ENCODE data around the gene FSTL5.

The FSTL5 gene

GRCh38 chr4:161920304-161921052 lies 243.3 kb downstream of the FSTL5 start:
- TF ChIP-seq CTCF (IDR thresholded peaks at IDR 0.05; ENCODE audit: low read depth, low read length, poor library complexity, severe bottlenecking) (no peak), EZH2phosphoT487 (IDR thresholded peaks at IDR 0.05; ENCODE audit: borderline replicate concordance, low read length) (no peak)
- Histone ChIP-seq H3K27me3 (ENCODE audit: control insufficient read depth, low read length) (no peaks in the 10 kb centered on the region), H3K4me1 (ENCODE audit: control insufficient read depth, low read length) (no peaks in the 10 kb centered on the region), H3K36me3 (ENCODE audit: control insufficient read depth, low read length) (no peaks in the 10 kb centered on the region), H3K9me2 (replicated peaks; ENCODE audit: control insufficient read depth, low read length) (no peaks in the 10 kb centered on the region), H3K9me3 (ENCODE audit: control insufficient read depth, insufficient read depth, low read length) (no peaks in the 10 kb centered on the region), H3F3A (ENCODE audit: control insufficient read depth, insufficient read depth) (no peaks in the 10 kb centered on the region), H3K4me3 (ENCODE audit: low read length) (no peak overlapping the region), H3K4me2 (ENCODE audit: low read length) (no peak overlapping the region), H4K20me1 (ENCODE audit: control insufficient read depth, insufficient read depth, low read depth, low read length) (no peaks in the 10 kb centered on the region), H3K27ac (ENCODE audit: low read depth, low read length) (no peak overlapping the region), H3K79me2 (ENCODE audit: control insufficient read depth, low read length) (no peaks in the 10 kb centered on the region)

DNA sequence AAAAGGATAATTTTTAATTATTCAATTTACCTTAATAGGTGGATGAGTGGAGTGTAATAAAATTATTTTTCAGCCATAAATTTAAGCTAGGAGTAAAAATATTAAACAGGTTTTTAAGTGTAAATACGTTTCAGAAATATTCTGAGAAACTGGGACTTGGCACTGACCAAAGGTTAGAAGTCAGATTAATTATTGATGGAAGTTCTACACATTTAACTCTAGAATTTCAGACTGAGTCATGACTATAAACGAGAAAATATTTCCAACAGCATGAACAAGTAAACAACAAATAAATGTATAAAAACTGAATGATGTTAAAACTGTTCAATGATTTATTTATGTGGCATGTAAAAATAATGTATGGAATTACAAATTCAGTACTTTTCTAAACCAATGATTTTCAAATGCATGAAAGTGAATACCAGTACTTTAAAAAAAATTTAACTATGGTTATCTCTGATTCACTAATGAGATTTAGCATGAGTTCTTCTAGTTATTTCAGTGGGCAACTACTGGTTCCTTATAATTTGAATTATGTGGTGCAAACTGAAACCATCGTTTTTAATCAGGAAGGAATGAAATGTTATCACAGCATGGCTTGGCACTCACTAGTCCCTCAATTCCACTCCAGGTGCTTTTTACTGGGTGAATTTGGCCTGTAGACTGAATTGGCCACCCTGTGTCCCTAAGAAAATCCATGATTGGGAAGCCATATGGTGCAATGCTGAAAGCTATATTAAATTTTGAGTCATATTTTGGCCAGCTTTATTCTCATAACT lies 244.2 kb downstream of the FSTL5 start:
- H3K9me2 ChIP-seq (replicated peaks; ENCODE audit: control insufficient read depth, low read length) = no peaks in the 10 kb centered on the region
- no peaks in the 10 kb centered on the region for H3K79me2 ChIP-seq (ENCODE audit: control insufficient read depth, low read length)
- H3K36me3 ChIP-seq (ENCODE audit: control insufficient read depth, low read length) = no peaks in the 10 kb centered on the region
- no peak for TF ChIP-seq EZH2phosphoT487 (IDR thresholded peaks at IDR 0.05; ENCODE audit: borderline replicate concordance, low read length)
- no peak for TF ChIP-seq CTCF (IDR thresholded peaks at IDR 0.05; ENCODE audit: low read depth, low read length, poor library complexity, severe bottlenecking)
- no peak overlapping the region for H3K4me2 ChIP-seq (ENCODE audit: low read length)
- H3K4me3 ChIP-seq (ENCODE audit: low read length) = no peak overlapping the region
- H3K4me1 ChIP-seq (ENCODE audit: control insufficient read depth, low read length) = no peaks in the 10 kb centered on the region
- H3F3A ChIP-seq (ENCODE audit: control insufficient read depth, insufficient read depth) = no peaks in the 10 kb centered on the region
- no peaks in the 10 kb centered on the region for H4K20me1 ChIP-seq (ENCODE audit: control insufficient read depth, insufficient read depth, low read depth, low read length)
- no peaks in the 10 kb centered on the region for H3K27me3 ChIP-seq (ENCODE audit: control insufficient read depth, low read length)
- H3K9me3 ChIP-seq (ENCODE audit: control insufficient read depth, insufficient read depth, low read length) = no peaks in the 10 kb centered on the region
- H3K27ac ChIP-seq (ENCODE audit: low read depth, low read length) = no peak overlapping the region

- Histone ChIP-seq H3K4me2 (ENCODE audit: low read length) (no peak overlapping the region), H4K20me1 (ENCODE audit: control insufficient read depth, insufficient read depth, low read depth, low read length) (no peaks in the 10 kb centered on the region), H3K79me2 (ENCODE audit: control insufficient read depth, low read length) (no peaks in the 10 kb centered on the region), H3K9me2 (replicated peaks; ENCODE audit: control insufficient read depth, low read length) (no peaks in the 10 kb centered on the region), H3K36me3 (ENCODE audit: control insufficient read depth, low read length) (no peaks in the 10 kb centered on the region), H3K27me3 (ENCODE audit: control insufficient read depth, low read length) (no peaks in the 10 kb centered on the region), H3F3A (ENCODE audit: control insufficient read depth, insufficient read depth) (no peaks in the 10 kb centered on the region), H3K9me3 (ENCODE audit: control insufficient read depth, insufficient read depth, low read length) (no peaks in the 10 kb centered on the region), H3K4me3 (ENCODE audit: low read length) (no peak overlapping the region), H3K27ac (ENCODE audit: low read depth, low read length) (no peak overlapping the region), H3K4me1 (ENCODE audit: control insufficient read depth, low read length) (no peaks in the 10 kb centered on the region)
- TF ChIP-seq CTCF (IDR thresholded peaks at IDR 0.05; ENCODE audit: low read depth, low read length, poor library complexity, severe bottlenecking) = no peak
- no peak for TF ChIP-seq EZH2phosphoT487 (IDR thresholded peaks at IDR 0.05; ENCODE audit: borderline replicate concordance, low read length)
Observed at GRCh38 chr4:161916035-161916434, 247.8 kb downstream of the FSTL5 start.

Data from DOHH2 (cell line).